Peyer's patch (tissue), 4 donors: ENCODE data around the gene RFXANK. TPM values are rescaled to one million over a fixed set of nuclear protein-coding genes. Genes with fewer than 3 reads are reported as not detected.
"Not testable (repeated sequence)": the region's sequence is repeated elsewhere in the genome, so short reads cannot be mapped to it uniquely, and the experiment has no call there.

Experiments used
- DNase-seq, 3 donors: peaks; one replicate each; pipeline ENCODE4 v3.0.0-alpha.2; 2017 to 2019
- H3K27ac ChIP-seq, 4 donors: fragments of 200-600 bp; sonication (generic); one replicate each; pipeline ENCODE4 v1.5.1; 2016 to 2019
- H3K27me3 ChIP-seq, 2 donors: fragments of 200-600 bp; sonication (generic); one replicate each; pipeline ENCODE4 v1.5.1; 2019
- H3K36me3 ChIP-seq, 3 donors: fragments of 200-600 bp; sonication (generic); one replicate each; pipeline ENCODE4 v1.5.1; 2016 to 2019
- H3K4me1 ChIP-seq, 4 donors: fragments of 200-600 bp; sonication (generic); one replicate each; pipeline ENCODE4 v1.5.1; 2016 to 2019
- H3K4me3 ChIP-seq, 4 donors: fragments of 200-600 bp; sonication (generic); 1 replicate in 3 of 4; 2 replicates in 1 of 4; pipeline ENCODE4 v1.5.1; 2016 to 2019; ENCODE audit warnings: mild to moderate bottlenecking in 1 of 4
- H3K9me3 ChIP-seq, 4 donors: fragments of 200-600 bp; sonication (generic); one replicate each; pipeline ENCODE4 v1.5.1; 2016 to 2019; ENCODE audit warnings: mild to moderate bottlenecking in 1 of 4
- CTCF ChIP-seq, 6 experiments: fragments of 450-650 bp in 4 of 6; fragments of 200-600 bp in 2 of 6; sonication (generic) in 1 of 6; IDR thresholded peaks; one replicate each; pipeline ENCODE4 v1.5.1; 2017 to 2019; ENCODE audit warnings: antibody characterized with exemption in 6 of 6, mild to moderate bottlenecking in 3 of 6, moderate library complexity in 1 of 6
- POLR2A ChIP-seq, 2 donors: fragments of 450-650 bp; IDR thresholded peaks; one replicate each; pipeline ENCODE4 v1.5.1; 2017; ENCODE audit warnings: antibody characterized with exemption in 2 of 2, mild to moderate bottlenecking in 2 of 2, moderate library complexity in 2 of 2
- total RNA-seq, 4 donors: library from RNA; depleted of rRNA; stranded (reverse); fragments of >200 nt; gene quantifications; one replicate each; pipeline ENCODE4 v1.1.0, GENCODE V29; 2016

RFXANK gene
- total RNA-seq, 4 donors from 2014 or later: 18.2 to 75.1 (median 51.9) TPM

- H3K9me3 ChIP-seq: no peaks in the 10 kb centered on the region
- H3K36me3 ChIP-seq: no peaks in the 10 kb centered on the region
- H3K27ac ChIP-seq: no peak overlapping the region
- no peak for DNase-seq
- H3K27me3 ChIP-seq: peaks cover 0 to 13% of the 10 kb centered on the region in 2 donors
- H3K4me3 ChIP-seq: no peak overlapping the region
- TF ChIP-seq CTCF (IDR thresholded peaks at IDR 0.05) (no peak), POLR2A (IDR thresholded peaks at IDR 0.05) (no peak)
- H3K4me1 ChIP-seq: no peaks in the 10 kb centered on the region
Measured at GRCh38 chr19:19217099-19217498, 25.0 kb downstream of the RFXANK start.

- Histone ChIP-seq H3K4me1 (no peaks in the 10 kb centered on the region), H3K27ac (no peak overlapping the region), H3K27me3 (peaks cover 0 to 3% of the 10 kb centered on the region in 2 donors), H3K36me3 (no peaks in the 10 kb centered on the region), H3K9me3 (no peaks in the 10 kb centered on the region), H3K4me3 (no peak overlapping the region)
- no peak for DNase-seq
- TF ChIP-seq POLR2A (IDR thresholded peaks at IDR 0.05): no peak
- no peak for TF ChIP-seq CTCF (IDR thresholded peaks at IDR 0.05)
Measured at GRCh38 chr19:19218911-19219310, 26.9 kb downstream of the RFXANK start.

- not testable (repeated sequence) for H3K36me3 ChIP-seq, DNase-seq, H3K4me3 ChIP-seq, H3K9me3 ChIP-seq, H3K27me3 ChIP-seq, H3K27ac ChIP-seq
- H3K4me1 ChIP-seq: peaks cover 0 to 11% (median 5%) of the 10 kb centered on the region in 4 donors
Measured at GRCh38 chr19:19221000-19221399, 28.9 kb downstream of the RFXANK start.

- peaks cover 0 to 11% (median 5%) of the 10 kb centered on the region in 4 donors for H3K4me1 ChIP-seq
- H3K36me3 ChIP-seq: no peaks in the 10 kb centered on the region
- no peaks in the 10 kb centered on the region for H3K9me3 ChIP-seq
- TF ChIP-seq CTCF (IDR thresholded peaks at IDR 0.05): no peak
- TF ChIP-seq POLR2A (IDR thresholded peaks at IDR 0.05): no peak
- H3K27ac ChIP-seq: no peak overlapping the region
- DNase-seq: no peak
- H3K27me3 ChIP-seq: no peaks in the 10 kb centered on the region
- no peak overlapping the region for H3K4me3 ChIP-seq
Measured at GRCh38 chr19:19223060-19223459, 31.0 kb downstream of the RFXANK start.

GRCh38 chr19:19223636-19224035 is 31.6 kb downstream of the RFXANK start:
- Histone ChIP-seq H3K4me3 (no peak overlapping the region), H3K27ac (no peak overlapping the region), H3K4me1 (peaks cover 0 to 11% (median 5%) of the 10 kb centered on the region in 4 donors), H3K9me3 (no peaks in the 10 kb centered on the region), H3K36me3 (no peaks in the 10 kb centered on the region), H3K27me3 (no peaks in the 10 kb centered on the region)
- DNase-seq: no peak
- no peak for TF ChIP-seq POLR2A (IDR thresholded peaks at IDR 0.05)
- no peak for TF ChIP-seq CTCF (IDR thresholded peaks at IDR 0.05)

- Histone ChIP-seq H3K36me3 (no peaks in the 10 kb centered on the region), H3K9me3 (no peaks in the 10 kb centered on the region), H3K4me1 (peaks cover 0 to 11% (median 5%) of the 10 kb centered on the region in 4 donors), H3K27me3 (no peaks in the 10 kb centered on the region), H3K4me3 (peak overlapping the region in 2 of 4 donors; percentile 52 to 61), H3K27ac (no peak overlapping the region)
- no peak for DNase-seq
- TF ChIP-seq POLR2A (IDR thresholded peaks at IDR 0.05): no peak
- no peak for TF ChIP-seq CTCF (IDR thresholded peaks at IDR 0.05)
Measured at GRCh38 chr19:19224150-19224851, 32.2 kb downstream of the RFXANK start.
